NCI-H2029 (cell line): ENCODE results near the gene SNX15.

Source experiments
- DNase-seq: peaks from one replicate; lab custom pipeline; 2025; lab: John Stamatoyannopoulos, UW

The SNX15 gene

DNA sequence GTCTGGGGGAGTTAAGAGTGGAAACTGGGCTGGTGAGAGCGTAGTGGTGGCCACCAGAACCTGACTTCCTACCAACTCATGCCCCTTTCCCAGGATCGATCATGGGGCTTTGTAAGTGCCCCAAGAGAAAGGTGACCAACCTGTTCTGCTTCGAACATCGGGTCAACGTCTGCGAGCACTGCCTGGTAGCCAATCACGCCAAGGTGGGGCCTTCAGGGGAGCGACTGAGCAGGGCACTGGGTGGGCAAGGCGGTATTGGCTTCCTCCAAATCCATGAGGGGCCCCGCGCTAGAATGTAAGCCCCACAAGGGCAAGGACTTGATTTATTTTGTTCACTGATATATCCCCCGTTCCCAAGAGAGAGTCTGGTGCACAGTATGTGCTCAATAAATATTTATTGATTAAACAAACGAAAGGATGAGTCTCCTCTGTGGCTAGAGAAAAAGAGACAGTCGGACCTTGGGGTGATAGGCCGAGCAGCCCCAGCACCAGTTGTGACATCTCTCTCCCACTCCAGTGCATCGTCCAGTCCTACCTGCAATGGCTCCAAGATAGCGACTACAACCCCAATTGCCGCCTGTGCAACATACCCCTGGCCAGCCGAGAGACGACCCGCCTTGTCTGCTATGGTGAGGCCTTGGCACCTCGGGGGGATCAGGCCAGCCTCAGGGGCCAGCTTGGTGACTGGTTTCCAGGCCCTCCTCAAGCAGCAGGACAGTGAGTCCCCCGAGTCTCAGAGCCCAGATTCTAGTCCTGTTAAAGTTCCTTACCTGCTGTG, 57.5 kb downstream of the SNX15 start:
- no peak for DNase-seq

- no peak for DNase-seq
These were observed 58.2 kb downstream of the SNX15 start for GRCh38 chr11:65085446-65085845.

- no peak for DNase-seq
These were observed 59.6 kb downstream of the SNX15 start for GRCh38 chr11:65086809-65087208.

DNA sequence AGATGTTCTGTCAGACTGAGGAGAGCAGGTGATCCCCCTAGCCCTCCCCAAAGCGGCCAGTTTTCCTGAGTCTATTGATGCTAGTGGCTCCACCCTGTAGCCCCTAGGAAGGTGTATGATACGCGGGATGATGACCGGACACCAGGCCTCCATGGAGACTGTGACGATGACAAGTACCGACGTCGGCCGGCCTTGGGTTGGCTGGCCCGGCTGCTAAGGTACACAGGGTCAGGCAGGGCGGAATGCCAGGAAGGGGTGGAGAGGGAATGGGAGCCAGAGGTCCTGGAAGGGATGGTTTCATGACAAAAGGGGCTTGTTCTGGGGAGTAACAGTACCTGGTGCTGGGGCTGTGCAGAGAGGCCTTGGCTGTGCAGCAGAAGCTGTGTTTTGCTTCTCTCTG, 60.0 kb downstream of the SNX15 start:
- DNase-seq, result no peak

DNA sequence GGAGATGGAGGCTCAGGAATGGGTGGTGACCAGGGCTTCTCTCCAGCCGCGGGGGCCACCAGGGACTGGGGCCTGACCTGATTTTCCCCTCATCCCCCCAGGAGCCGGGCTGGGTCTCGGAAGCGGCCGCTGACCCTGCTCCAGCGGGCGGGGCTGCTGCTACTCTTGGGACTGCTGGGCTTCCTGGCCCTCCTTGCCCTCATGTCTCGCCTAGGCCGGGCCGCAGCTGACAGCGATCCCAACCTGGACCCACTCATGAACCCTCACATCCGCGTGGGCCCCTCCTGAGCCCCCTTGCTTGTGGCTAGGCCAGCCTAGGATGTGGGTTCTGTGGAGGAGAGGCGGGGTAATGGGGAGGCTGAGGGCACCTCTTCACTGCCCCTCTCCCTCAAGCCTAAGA, 60.6 kb downstream of the SNX15 start:
- no peak for DNase-seq

DNA sequence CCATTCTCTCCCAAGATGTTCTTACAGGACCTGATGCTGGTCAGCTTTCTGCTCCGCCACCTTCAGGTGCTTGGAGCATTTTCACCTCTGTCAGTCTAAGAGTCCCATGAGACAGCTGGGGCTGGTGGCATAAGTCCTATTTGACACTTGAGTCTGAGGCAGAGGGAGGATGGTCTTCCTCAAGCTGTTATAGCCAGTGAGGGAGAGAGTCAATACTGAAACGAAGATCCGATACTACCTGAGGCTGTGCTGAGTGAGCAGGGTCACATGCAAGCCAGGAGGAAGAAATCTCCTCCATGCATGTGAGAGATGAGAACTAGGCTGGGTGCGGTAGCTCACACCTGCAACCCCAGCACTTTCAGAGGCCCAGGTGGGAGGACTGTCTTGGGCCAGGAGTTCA, 62.4 kb downstream of the SNX15 start:
- no peak for DNase-seq
